HG03039 (cell line): ENCODE data around the gene SKOR2.

ENCODE experiments used
- ATAC-seq: cut with Tn5 transposase; IDR thresholded peaks from one replicate; pipeline ENCODE4 v1.9.1; 2021; ENCODE audit warnings: mild to moderate bottlenecking, moderate library complexity; ENCODE audit not compliant: unreplicated experiment

The SKOR2 gene

GRCh38 chr18:47251289-47252120, at the start of gene SKOR2:
SKOR2 (minus strand) TSS chr18:47251660; CDS start chr18:47249183, 2,477 bp downstream.
- no peak for ATAC-seq

- ATAC-seq, result no peak
Observed at GRCh38 chr18:47296462-47296861, 45.0 kb upstream of the SKOR2 start.

- ATAC-seq, result no peak
Observed at GRCh38 chr18:47294801-47295200, 43.3 kb upstream of the SKOR2 start.

- no peak for ATAC-seq
Observed at GRCh38 chr18:47288741-47289140, 37.3 kb upstream of the SKOR2 start.

GRCh38 chr18:47287911-47288585, 36.6 kb upstream of the SKOR2 start:
- no peak for ATAC-seq

GRCh38 chr18:47286776-47287410, 35.4 kb upstream of the SKOR2 start:
- no peak for ATAC-seq

- no peak for ATAC-seq
Observed at GRCh38 chr18:47285456-47285855, 34.0 kb upstream of the SKOR2 start.

GRCh38 chr18:47284721-47285395, 33.4 kb upstream of the SKOR2 start:
- ATAC-seq, result no peak

- ATAC-seq, result no peak
Observed at GRCh38 chr18:47283476-47283875, 32.0 kb upstream of the SKOR2 start.

GRCh38 chr18:47280121-47280520, 28.7 kb upstream of the SKOR2 start:
- ATAC-seq, result no peak

- ATAC-seq, result no peak
Observed at GRCh38 chr18:47274961-47275360, 23.5 kb upstream of the SKOR2 start.

GRCh38 chr18:47265197-47265596, 13.7 kb upstream of the SKOR2 start:
- no peak for ATAC-seq

GRCh38 chr18:47264308-47264700, 12.8 kb upstream of the SKOR2 start:
- ATAC-seq, result no peak

- ATAC-seq, result no peak
Observed at GRCh38 chr18:47263430-47264307, 12.2 kb upstream of the SKOR2 start.

- ATAC-seq, result no peak
Observed at GRCh38 chr18:47263150-47263429, 11.6 kb upstream of the SKOR2 start.

GRCh38 chr18:47262301-47263149, 11.1 kb upstream of the SKOR2 start:
- no peak for ATAC-seq

- ATAC-seq, result no peak
Observed at GRCh38 chr18:47261902-47262300, 10.4 kb upstream of the SKOR2 start.

GRCh38 chr18:47260924-47261701, 9.7 kb upstream of the SKOR2 start:
- ATAC-seq, result no peak
